IMR-90 (cell line): ENCODE results near the gene FGGY. TPM values are rescaled to one million over a fixed set of nuclear protein-coding genes. Genes with fewer than 3 reads are reported as not detected.

Experiments
- ATAC-seq: fragments of 200-7000 bp; cut with Tn5 transposase; 2 replicates; pipeline ENCODE4 v1.9.1; 2020; ENCODE audit warnings: low read depth, mild to moderate bottlenecking, moderate library complexity
- BruUV-seq: library from RNA; stranded (reverse); fragments of 400-500 nt; replicated peaks from 2 replicates; lab custom pipeline; 2021; lab: Mats Ljungman, UMichigan
- CTCF ChIA-PET: fragments of 300-600 bp; formaldehyde crosslinking; extraction: SDS; loops from one replicate; lab custom pipeline; 2021; ENCODE audit warnings: antibody characterized with exemption; lab: Yijun Ruan, JAX
- POLR2A ChIA-PET: fragments of 300-600 bp; sonication (Branson Sonifier 250); formaldehyde crosslinking; loops from one replicate; lab custom pipeline; 2022; ENCODE audit warnings: antibody characterized with exemption; ENCODE audit not compliant: unreplicated experiment; lab: Charles Lee
- DNase-seq: peaks from one replicate; pipeline ENCODE4 v3.0.0; 2013
- H2AFZ ChIP-seq: replicated peaks from 2 replicates; pipeline ENCODE3; 2013; ENCODE audit warnings: low read length, mild to moderate bottlenecking; ENCODE audit not compliant: poor library complexity
- H2AK5ac ChIP-seq: 2 replicates; pipeline ENCODE4 v1.6.1; 2013; ENCODE audit warnings: low read depth, low read length, inconsistent platforms
- H2AK9ac ChIP-seq: replicated peaks from 2 replicates; pipeline ENCODE3; 2013; ENCODE audit warnings: mild to moderate bottlenecking, low read depth, low read length, moderate library complexity; ENCODE audit not compliant: poor library complexity
- H2BK120ac ChIP-seq: 2 replicates; pipeline ENCODE4 v1.6.1; 2013; ENCODE audit warnings: low read depth, low read length, inconsistent platforms
- H2BK15ac ChIP-seq: 3 replicates; pipeline ENCODE4 v1.6.1; 2013; ENCODE audit warnings: low read depth, low read length, inconsistent platforms
- H2BK20ac ChIP-seq: 2 replicates; pipeline ENCODE4 v1.6.1; 2013; ENCODE audit warnings: low read depth, mild to moderate bottlenecking, inconsistent platforms, low read length, moderate library complexity
- H2BK5ac ChIP-seq: 2 replicates; pipeline ENCODE4 v1.6.1; 2013; ENCODE audit warnings: mild to moderate bottlenecking, low read depth, low read length, inconsistent platforms; ENCODE audit not compliant: poor library complexity, severe bottlenecking
- H3K14ac ChIP-seq: replicated peaks from 2 replicates; pipeline ENCODE4 v1.6.1; 2013; ENCODE audit warnings: low read depth, low read length, inconsistent platforms
- H3K18ac ChIP-seq: 2 replicates; pipeline ENCODE4 v1.6.1; 2013; ENCODE audit warnings: low read depth, low read length, control low read depth
- H3K23ac ChIP-seq: 2 replicates; pipeline ENCODE4 v1.6.1; 2013; ENCODE audit warnings: low read depth, low read length, inconsistent platforms
- H3K27ac ChIP-seq: 2 replicates; pipeline ENCODE4 v1.5.1; 2013; ENCODE audit warnings: mild to moderate bottlenecking, control low read depth, low read length; ENCODE audit not compliant: insufficient read depth
- H3K27me3 ChIP-seq: 2 replicates; pipeline ENCODE4 v1.6.1; 2013; ENCODE audit warnings: low read length; ENCODE audit not compliant: control insufficient read depth, insufficient read depth
- H3K36me3 ChIP-seq: 2 replicates; pipeline ENCODE4 v1.6.1; 2013; ENCODE audit warnings: low read length, mixed read lengths; ENCODE audit not compliant: control insufficient read depth, insufficient read depth
- H3K4ac ChIP-seq: 2 replicates; pipeline ENCODE4 v1.6.1; 2013; ENCODE audit warnings: low read depth, low read length, inconsistent platforms
- H3K4me1 ChIP-seq: 2 replicates; pipeline ENCODE4 v1.6.1; 2013; ENCODE audit warnings: low read length, mixed read lengths; ENCODE audit not compliant: control insufficient read depth, insufficient read depth
- H3K4me2 ChIP-seq: 2 replicates; pipeline ENCODE4 v1.6.1; 2013; ENCODE audit warnings: low read depth, mild to moderate bottlenecking, control low read depth, low read length, moderate library complexity
- H3K4me3 ChIP-seq: 2 replicates; pipeline ENCODE4 v1.5.1; 2013; ENCODE audit warnings: low read depth, mild to moderate bottlenecking, control low read depth, low read length, moderate library complexity; ENCODE audit not compliant: insufficient read depth
- H3K56ac ChIP-seq: 2 replicates; pipeline ENCODE4 v1.6.1; 2013; ENCODE audit warnings: low read length, inconsistent platforms; ENCODE audit not compliant: insufficient read depth; ENCODE audit errors: extremely low read depth
- H3K79me1 ChIP-seq, 2 experiments: 2 replicates each; pipeline ENCODE4 v1.6.1; 2013; ENCODE audit warnings: low read length in 2 of 2, inconsistent platforms in 1 of 2, low read depth in 1 of 2
- H3K9ac ChIP-seq: 2 replicates; pipeline ENCODE4 v1.6.1; 2013; ENCODE audit warnings: low read depth, low read length, control low read depth
- H3K9me1 ChIP-seq: 2 replicates; pipeline ENCODE4 v1.6.1; 2013; ENCODE audit warnings: low read length, inconsistent platforms; ENCODE audit not compliant: insufficient read depth
- H3K9me3 ChIP-seq: 2 replicates; pipeline ENCODE4 v1.6.1; 2013; ENCODE audit warnings: low read length; ENCODE audit not compliant: control insufficient read depth, insufficient read depth
- H4K20me1 ChIP-seq: 2 replicates; pipeline ENCODE4 v1.6.1; 2013; ENCODE audit warnings: low read length, inconsistent platforms; ENCODE audit not compliant: insufficient read depth
- H4K5ac ChIP-seq: 2 replicates; pipeline ENCODE4 v1.6.1; 2013; ENCODE audit warnings: mild to moderate bottlenecking, low read depth, low read length, control low read depth
- H4K8ac ChIP-seq, 2 experiments: 2 replicates each; pipeline ENCODE4 v1.6.1; 2013; ENCODE audit warnings: low read depth in 2 of 2, low read length in 2 of 2, control low read depth in 1 of 2, inconsistent platforms in 1 of 2
- H4K91ac ChIP-seq: 2 replicates; pipeline ENCODE4 v1.6.1; 2013; ENCODE audit warnings: low read depth, low read length, inconsistent platforms; ENCODE audit not compliant: insufficient read depth
- BHLHE40 ChIP-seq: fragments of 150-350 bp; IDR thresholded peaks from 2 replicates; pipeline ENCODE4 v1.6.1; 2016; ENCODE audit warnings: mild to moderate bottlenecking, low read depth, low read length
- CEBPB ChIP-seq: IDR thresholded peaks from 2 replicates; pipeline ENCODE4 v1.6.1; 2012; ENCODE audit warnings: low read depth, low read length, improper control_type of control experiment
- CHD1 ChIP-seq: IDR thresholded peaks from 2 replicates; pipeline ENCODE4 v1.6.1; 2012; ENCODE audit warnings: low read depth, low read length, improper control_type of control experiment
- FOS ChIP-seq: fragments of 150-350 bp; IDR thresholded peaks from 2 replicates; pipeline ENCODE4 v1.6.1; 2016; ENCODE audit warnings: low read depth, low read length
- MAFK ChIP-seq: IDR thresholded peaks from 2 replicates; pipeline ENCODE4 v1.6.1; 2012; ENCODE audit warnings: low read depth, low read length, improper control_type of control experiment
- MAZ ChIP-seq: IDR thresholded peaks from 2 replicates; pipeline ENCODE4 v1.6.1; 2012; ENCODE audit warnings: low read depth, mild to moderate bottlenecking, low read length, improper control_type of control experiment, moderate library complexity, borderline replicate concordance
- MXI1 ChIP-seq: IDR thresholded peaks from 2 replicates; pipeline ENCODE4 v1.6.1; 2012; ENCODE audit warnings: low read depth, mild to moderate bottlenecking, low read length, moderate library complexity, borderline replicate concordance
- NFE2L2 ChIP-seq: fragments of 150-350 bp; IDR thresholded peaks from 2 replicates; pipeline ENCODE4 v1.6.1; 2016; ENCODE audit warnings: low read depth, mild to moderate bottlenecking, low read length
- POLR2A ChIP-seq: IDR thresholded peaks from 2 replicates; pipeline ENCODE4 v1.6.1; 2012; ENCODE audit warnings: mild to moderate bottlenecking, low read depth, low read length
- RAD21 ChIP-seq: IDR thresholded peaks from 2 replicates; pipeline ENCODE4 v1.6.1; 2012; ENCODE audit warnings: low read length, improper control_type of control experiment
- RCOR1 ChIP-seq: IDR thresholded peaks from 2 replicates; pipeline ENCODE4 v1.6.1; 2012; ENCODE audit warnings: mild to moderate bottlenecking, low read length, improper control_type of control experiment; ENCODE audit not compliant: insufficient replicate concordance
- RFX5 ChIP-seq: IDR thresholded peaks from 2 replicates; pipeline ENCODE4 v1.8.0; 2012; ENCODE audit warnings: low read depth, mild to moderate bottlenecking, low read length, moderate library complexity
- SMC3 ChIP-seq: fragments of 150-350 bp; IDR thresholded peaks from 2 replicates; pipeline ENCODE4 v1.6.1; 2016; ENCODE audit warnings: low read depth, mild to moderate bottlenecking, antibody characterized with exemption, low read length, moderate library complexity
- whole genome bisulfite sequencing, 2 experiments: methylation state at CpG; one replicate each; pipeline versions ENCODE4 v1.1.5 to v1.1.7; 2013; ENCODE audit warnings: missing lambda C conversion rate in 2 of 2; ENCODE audit not compliant: insufficient read length in 1 of 2; ENCODE audit errors: extremely low coverage in 2 of 2; 5-methylcytosine and 5-hydroxymethylcytosine counted together
- dilution Hi-C: fragments of 300-500 bp; cut with HindIII; formaldehyde crosslinking; loops from one replicate; pipeline ENCODE4 v1.14.3; 2018; ENCODE audit warnings: low sequenced_read_pairs; ENCODE audit not compliant: unreplicated experiment
- in situ Hi-C: fragments of 300-500 bp; cut with MboI; formaldehyde crosslinking; loops from 3 replicates; pipeline ENCODE4 v1.14.3; 2019; ENCODE audit warnings: low sequenced_read_pairs, inconsistent platforms, mixed read lengths
- intact Hi-C: fragments of 100-400 bp; cut with micrococcal nuclease; formaldehyde crosslinking; loops from 2 replicates; pipeline ENCODE4 v1.10.0; 2022
- polyA plus RNA-seq, 3 experiments: library from polyadenylated mRNA; depleted of rRNA; stranded (reverse); fragments of >200 nt; gene quantifications; 2 replicates each; pipeline ENCODE4 v1.2.3, GENCODE V29; 2012; ENCODE audit warnings: low replicate concordance in 1 of 3
- total RNA-seq: library from RNA; depleted of rRNA; stranded (reverse); fragments of >200 nt; gene quantifications from 2 replicates; pipeline ENCODE4 v1.2.3, GENCODE V29; 2012
- TF ChIP-seq, protein P1 (sequence below): conservative IDR thresholded peaks from 2 replicates; pipeline ENCODE4 v1.5.1; 2012; ENCODE audit warnings: mild to moderate bottlenecking, low read depth, low read length, improper control_type of control experiment
- TF ChIP-seq, protein P2 (sequence below): fragments of 150-350 bp; IDR thresholded peaks from 2 replicates; pipeline ENCODE4 v1.6.1; 2016; ENCODE audit warnings: low read depth, mild to moderate bottlenecking, low read length, moderate library complexity, borderline replicate concordance
- TF ChIP-seq, protein P3 (sequence below): fragments of 150-350 bp; IDR thresholded peaks from 2 replicates; pipeline ENCODE4 v1.6.1; 2017; ENCODE audit warnings: mild to moderate bottlenecking, antibody characterized with exemption, low read length, low read depth

FGGY gene
- total and polyA plus RNA-seq, 2 of the 4 experiments (the other 2 are of a cell fraction), result 5.6 to 14.0 TPM

DNA sequence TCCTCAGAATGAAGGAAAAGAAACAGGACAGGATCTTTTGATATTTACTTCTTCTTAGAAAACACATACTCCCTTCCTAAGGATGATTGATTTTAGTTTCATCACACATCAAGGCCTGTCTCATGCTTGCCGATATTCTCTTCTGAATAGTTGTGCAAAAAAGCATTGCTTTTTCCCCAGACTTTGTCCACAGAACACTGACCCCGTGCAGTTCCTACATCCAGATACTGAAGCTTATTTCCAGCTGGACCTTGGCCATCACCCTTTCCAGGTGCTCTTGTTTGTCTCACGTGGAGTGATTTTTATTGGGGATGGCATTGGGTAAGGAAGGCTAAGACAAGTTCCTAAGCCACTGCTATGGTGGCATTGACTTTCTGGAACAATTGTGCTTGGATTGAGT, 320.5 kb downstream of the FGGY start:
- BruUV-seq, result no TSS peak
- in situ Hi-C loops, result no loop called here

More for the DNA sequence above, 320.5 kb downstream of the FGGY start:
- Histone ChIP-seq H2AK9ac (no peak overlapping the region), H3K79me1 (no peaks in the 10 kb centered on the region), H3K14ac (no peak overlapping the region), H3K18ac (no peak overlapping the region), H2AFZ (peak overlapping the region; percentile 56), H4K20me1 (no peaks in the 10 kb centered on the region), H3K4me3 (no peak overlapping the region), H2BK15ac (no peak overlapping the region), H2BK5ac (no peak overlapping the region), H2BK20ac (no peak overlapping the region), H3K56ac (no peak overlapping the region), H3K4me2 (no peak overlapping the region), H3K36me3 (no peaks in the 10 kb centered on the region), H3K27ac (no peak overlapping the region), H3K9me3 (no peaks in the 10 kb centered on the region), H3K9ac (no peak overlapping the region), H3K9me1 (no peaks in the 10 kb centered on the region), H3K4ac (no peak overlapping the region), H3K4me1 (no peaks in the 10 kb centered on the region), H3K23ac (no peak overlapping the region), H2AK5ac (no peak overlapping the region), H4K8ac (no peak overlapping the region), H3K27me3 (no peaks in the 10 kb centered on the region), H2BK120ac (no peak overlapping the region), H4K5ac (no peak overlapping the region), H4K91ac (no peak overlapping the region)
- TF ChIP-seq, protein P1, sequence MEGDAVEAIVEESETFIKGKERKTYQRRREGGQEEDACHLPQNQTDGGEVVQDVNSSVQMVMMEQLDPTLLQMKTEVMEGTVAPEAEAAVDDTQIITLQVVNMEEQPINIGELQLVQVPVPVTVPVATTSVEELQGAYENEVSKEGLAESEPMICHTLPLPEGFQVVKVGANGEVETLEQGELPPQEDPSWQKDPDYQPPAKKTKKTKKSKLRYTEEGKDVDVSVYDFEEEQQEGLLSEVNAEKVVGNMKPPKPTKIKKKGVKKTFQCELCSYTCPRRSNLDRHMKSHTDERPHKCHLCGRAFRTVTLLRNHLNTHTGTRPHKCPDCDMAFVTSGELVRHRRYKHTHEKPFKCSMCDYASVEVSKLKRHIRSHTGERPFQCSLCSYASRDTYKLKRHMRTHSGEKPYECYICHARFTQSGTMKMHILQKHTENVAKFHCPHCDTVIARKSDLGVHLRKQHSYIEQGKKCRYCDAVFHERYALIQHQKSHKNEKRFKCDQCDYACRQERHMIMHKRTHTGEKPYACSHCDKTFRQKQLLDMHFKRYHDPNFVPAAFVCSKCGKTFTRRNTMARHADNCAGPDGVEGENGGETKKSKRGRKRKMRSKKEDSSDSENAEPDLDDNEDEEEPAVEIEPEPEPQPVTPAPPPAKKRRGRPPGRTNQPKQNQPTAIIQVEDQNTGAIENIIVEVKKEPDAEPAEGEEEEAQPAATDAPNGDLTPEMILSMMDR, result no peak
- no peak for TF ChIP-seq BHLHE40
- TF ChIP-seq RFX5, result no peak
- no peak for TF ChIP-seq SMC3
- TF ChIP-seq MXI1, result no peak
- TF ChIP-seq POLR2A, result no peak
- no peak for TF ChIP-seq RCOR1
- no peak for TF ChIP-seq RAD21
- no peak for TF ChIP-seq NFE2L2
- TF ChIP-seq, protein P2, sequence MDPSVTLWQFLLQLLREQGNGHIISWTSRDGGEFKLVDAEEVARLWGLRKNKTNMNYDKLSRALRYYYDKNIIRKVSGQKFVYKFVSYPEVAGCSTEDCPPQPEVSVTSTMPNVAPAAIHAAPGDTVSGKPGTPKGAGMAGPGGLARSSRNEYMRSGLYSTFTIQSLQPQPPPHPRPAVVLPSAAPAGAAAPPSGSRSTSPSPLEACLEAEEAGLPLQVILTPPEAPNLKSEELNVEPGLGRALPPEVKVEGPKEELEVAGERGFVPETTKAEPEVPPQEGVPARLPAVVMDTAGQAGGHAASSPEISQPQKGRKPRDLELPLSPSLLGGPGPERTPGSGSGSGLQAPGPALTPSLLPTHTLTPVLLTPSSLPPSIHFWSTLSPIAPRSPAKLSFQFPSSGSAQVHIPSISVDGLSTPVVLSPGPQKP, result no peak
- TF ChIP-seq MAZ, result no peak
- no peak for TF ChIP-seq FOS
- no peak for TF ChIP-seq CEBPB
- TF ChIP-seq, protein P3, sequence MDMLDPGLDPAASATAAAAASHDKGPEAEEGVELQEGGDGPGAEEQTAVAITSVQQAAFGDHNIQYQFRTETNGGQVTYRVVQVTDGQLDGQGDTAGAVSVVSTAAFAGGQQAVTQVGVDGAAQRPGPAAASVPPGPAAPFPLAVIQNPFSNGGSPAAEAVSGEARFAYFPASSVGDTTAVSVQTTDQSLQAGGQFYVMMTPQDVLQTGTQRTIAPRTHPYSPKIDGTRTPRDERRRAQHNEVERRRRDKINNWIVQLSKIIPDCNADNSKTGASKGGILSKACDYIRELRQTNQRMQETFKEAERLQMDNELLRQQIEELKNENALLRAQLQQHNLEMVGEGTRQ, result no peak
- TF ChIP-seq CHD1, result no peak
- no peak for TF ChIP-seq MAFK
- no peak for DNase-seq
- intact Hi-C loops (no loop called here), dilution Hi-C loops (no loop called here)
- ATAC-seq, result no peak
- 60% methylated on average over 1 of the region's 3 CpGs; no CpG with 5 or more reads in 1 of the 2 experiments for WGBS, 2 experiments
- ChIA-PET CTCF (no interaction called here), POLR2A (no interaction called here)
